HG02678 (cell line): ENCODE measurements around the gene OR14J1.
"Not testable (repeated sequence)": the region's sequence is repeated elsewhere in the genome, so short reads cannot be mapped to it uniquely, and the experiment has no call there.

ENCODE experiments used
- ATAC-seq: cut with Tn5 transposase; IDR thresholded peaks from one replicate; pipeline ENCODE4 v1.9.1; 2021; ENCODE audit warnings: mild to moderate bottlenecking, moderate library complexity; ENCODE audit not compliant: unreplicated experiment

The OR14J1 gene, protein sequence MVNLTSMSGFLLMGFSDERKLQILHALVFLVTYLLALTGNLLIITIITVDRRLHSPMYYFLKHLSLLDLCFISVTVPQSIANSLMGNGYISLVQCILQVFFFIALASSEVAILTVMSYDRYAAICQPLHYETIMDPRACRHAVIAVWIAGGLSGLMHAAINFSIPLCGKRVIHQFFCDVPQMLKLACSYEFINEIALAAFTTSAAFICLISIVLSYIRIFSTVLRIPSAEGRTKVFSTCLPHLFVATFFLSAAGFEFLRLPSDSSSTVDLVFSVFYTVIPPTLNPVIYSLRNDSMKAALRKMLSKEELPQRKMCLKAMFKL

DNA sequence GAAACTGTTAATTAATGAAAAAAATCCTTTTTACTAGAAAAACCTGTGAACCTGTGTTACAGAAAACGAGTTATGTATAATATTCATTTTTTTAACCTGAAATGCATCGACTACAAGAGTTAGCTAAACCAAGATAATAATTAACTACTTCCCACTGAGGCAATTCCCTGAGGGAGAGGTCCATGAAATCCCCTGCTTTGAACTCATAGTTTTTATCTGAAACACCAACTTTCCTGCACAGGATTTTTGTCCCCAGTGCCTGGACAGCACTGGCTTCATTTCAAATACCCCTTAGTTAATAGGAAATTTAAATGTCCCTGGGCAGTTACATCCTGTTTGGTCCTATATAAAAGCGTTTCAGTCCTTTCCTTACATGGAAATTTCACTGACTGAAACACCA, at the start of gene OR14J1:
Gene OR14J1, plus strand, starts transcription at position 386 of the 400 bp plus-strand sequence. CDS start 4,989 bp downstream, outside the sequence.
- no peak for ATAC-seq

DNA sequence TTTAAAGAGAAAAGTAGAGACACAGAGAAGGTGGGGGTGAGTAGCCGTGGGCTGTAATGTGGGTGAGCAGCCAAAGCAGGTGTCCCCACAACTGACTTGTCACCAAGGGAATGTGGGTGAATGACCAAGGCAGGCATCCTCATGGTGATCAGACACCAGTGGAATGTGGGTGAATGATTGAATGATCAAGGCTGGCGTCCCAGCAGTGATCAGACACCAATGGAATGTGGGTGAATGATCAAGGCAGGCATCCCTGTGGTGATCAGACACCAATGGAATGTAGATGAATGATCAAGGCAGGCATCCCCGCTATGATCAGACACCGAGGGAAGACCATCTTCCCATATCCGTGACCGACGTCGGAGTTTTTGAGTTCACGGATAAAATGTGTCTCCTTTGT, 49.8 kb upstream of the OR14J1 start:
- no peak for ATAC-seq

- no peak for ATAC-seq
These were observed 46.0 kb upstream of the OR14J1 start for GRCh38 chr6:29255530-29255929.

GRCh38 chr6:29259721-29260120, 41.8 kb upstream of the OR14J1 start:
- ATAC-seq = no peak

DNA sequence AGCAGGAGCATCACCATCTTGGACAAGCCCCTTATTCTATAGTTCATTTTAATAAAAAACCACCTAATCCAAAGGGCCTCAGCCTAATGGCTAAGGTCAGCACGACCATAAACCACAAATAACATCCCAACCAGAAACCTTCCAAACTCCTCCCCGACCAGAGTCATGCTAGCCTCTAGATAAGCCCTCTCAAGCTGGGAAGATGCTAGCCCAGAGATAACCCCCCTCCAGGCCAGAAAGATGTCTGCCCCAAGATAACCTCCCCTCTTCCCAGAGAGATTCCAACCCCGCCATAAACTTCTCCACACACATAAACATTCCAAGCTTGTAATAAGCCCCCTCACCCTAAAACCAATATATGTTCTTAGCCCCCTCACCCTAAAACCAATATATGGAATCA, 38.5 kb upstream of the OR14J1 start:
- no peak for ATAC-seq

- ATAC-seq = no peak
These were observed 7.0 kb upstream of the OR14J1 start for GRCh38 chr6:29294499-29294914.

GRCh38 chr6:29295181-29295585, 6.3 kb upstream of the OR14J1 start:
- ATAC-seq = no peak

DNA sequence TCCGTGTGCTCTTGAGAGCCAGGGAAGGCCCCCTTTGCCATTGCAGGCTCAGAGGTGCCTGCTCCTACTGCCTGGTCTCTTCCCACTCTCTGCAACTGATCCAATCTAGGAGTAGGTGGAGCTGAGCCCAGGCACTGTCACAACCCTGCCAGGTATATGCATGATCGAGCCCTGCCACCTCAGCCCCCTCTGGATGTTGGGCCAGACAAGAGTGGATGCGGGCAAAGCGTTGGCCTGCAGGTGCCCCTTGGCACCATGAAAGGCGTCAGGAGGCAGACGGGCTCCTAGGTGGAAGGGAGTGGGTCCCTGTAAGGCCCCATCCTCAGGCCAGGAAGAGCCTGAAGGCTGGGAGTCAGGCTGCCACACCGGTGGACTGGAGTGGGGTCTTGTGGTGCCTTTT, 5.9 kb upstream of the OR14J1 start:
- no peak for ATAC-seq

- ATAC-seq = no peak
These were observed 18.4 kb downstream of the OR14J1 start for GRCh38 chr6:29319931-29320330.

DNA sequence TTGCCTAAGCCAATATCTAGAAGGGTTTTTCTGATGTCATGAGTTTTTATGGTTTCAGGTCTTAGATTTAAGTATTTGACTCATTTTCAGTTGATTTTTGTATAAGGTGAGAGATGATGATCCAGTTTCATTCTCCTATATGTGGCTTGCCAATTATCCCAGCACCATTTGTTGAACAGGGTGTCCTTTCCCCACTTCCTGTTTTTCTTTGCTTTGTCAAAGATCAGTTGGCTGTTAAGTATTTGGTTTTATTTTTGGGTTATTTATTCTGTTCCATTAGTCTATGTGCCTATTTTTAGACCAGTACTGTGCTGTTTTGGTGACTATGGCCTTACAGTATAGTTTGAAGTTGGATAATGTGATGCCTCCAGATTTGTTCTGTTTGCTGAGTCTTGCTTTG, 21.8 kb downstream of the OR14J1 start:
- not testable (repeated sequence) for ATAC-seq

DNA sequence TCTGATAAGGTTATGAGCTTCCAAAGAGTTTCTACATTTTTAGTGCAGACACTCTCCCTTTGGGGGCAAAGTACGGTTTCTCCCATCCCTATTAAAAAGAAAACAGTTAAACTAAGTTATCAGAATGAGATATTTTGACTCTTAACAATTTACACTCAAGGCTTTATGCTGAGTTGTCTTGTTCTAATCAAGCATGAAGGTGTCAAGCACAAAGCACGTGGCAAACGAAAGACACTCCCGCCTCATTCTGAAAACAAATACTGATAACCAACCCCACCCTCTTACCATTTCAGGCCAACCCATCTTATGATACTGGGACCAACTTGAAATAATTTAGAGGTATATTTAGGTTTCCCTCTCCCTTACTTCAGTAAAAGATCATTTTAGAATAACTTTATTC, 24.3 kb downstream of the OR14J1 start:
- no peak for ATAC-seq

- ATAC-seq = no peak
These were observed 31.2 kb downstream of the OR14J1 start for GRCh38 chr6:29332676-29333075.

- no peak for ATAC-seq
These were observed 34.8 kb downstream of the OR14J1 start for GRCh38 chr6:29336269-29336668.

GRCh38 chr6:29345380-29345779, 43.9 kb downstream of the OR14J1 start:
- no peak for ATAC-seq

DNA sequence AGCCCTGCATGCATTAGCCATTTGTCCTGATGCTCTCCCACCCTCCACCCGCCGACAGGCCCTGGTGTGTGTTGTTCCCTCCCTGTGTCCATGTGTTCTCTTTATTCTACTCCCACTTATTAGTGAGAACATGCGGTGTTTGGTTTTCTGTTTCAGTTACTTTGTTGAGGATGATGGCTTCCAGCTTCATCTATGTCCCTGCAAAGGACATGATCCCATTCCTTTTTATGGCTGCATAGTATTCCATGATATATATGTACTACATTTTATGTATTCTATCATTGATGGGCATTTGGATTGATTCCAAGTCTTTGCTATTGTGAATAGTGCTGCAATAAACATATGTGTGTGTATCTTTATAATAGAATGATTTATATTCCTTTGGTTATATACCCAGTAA, 47.8 kb downstream of the OR14J1 start:
- not testable (repeated sequence) for ATAC-seq

DNA sequence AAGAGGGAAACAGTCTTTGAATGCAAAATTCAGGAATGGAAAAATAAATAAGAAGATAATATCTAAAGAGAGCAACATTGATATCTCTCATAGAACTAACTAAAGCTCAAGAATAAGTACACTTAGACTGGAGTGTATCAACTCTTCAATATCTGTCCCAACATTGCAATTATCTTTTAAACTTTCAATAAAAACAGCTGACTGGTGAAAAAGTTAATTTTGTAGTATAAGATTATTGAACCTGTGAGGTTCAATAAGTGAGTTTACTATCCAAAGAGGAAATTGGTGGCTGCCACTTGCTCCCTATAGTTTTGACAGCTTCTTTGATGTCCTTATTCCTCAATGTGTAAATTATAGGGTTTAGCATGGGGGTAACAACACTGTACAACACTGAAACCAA, 53.5 kb downstream of the OR14J1 start:
- ATAC-seq = no peak

- ATAC-seq = no peak
These were observed 54.1 kb downstream of the OR14J1 start for GRCh38 chr6:29355603-29356002.
